HepG2 (cell line): ENCODE measurements around the gene DSCAM. TPM values are rescaled to one million over a fixed set of nuclear protein-coding genes. Genes with fewer than 3 reads are reported as not detected.

Source experiments
- ATAC-seq: fragments of 200-7000 bp; cut with Tn5 transposase; 3 replicates; pipeline ENCODE4 v1.9.1; 2020; ENCODE audit warnings: mild to moderate bottlenecking, moderate library complexity
- BruUV-seq: library from RNA; stranded (reverse); fragments of 400-500 nt; replicated peaks from 2 replicates; lab custom pipeline; 2021; lab: Mats Ljungman, UMichigan
- CTCF ChIA-PET: fragments of 300-600 bp; formaldehyde crosslinking; extraction: SDS; loops from one replicate; lab custom pipeline; 2021; ENCODE audit warnings: low total read pairs, inconsistent platforms, low intra/inter-chr PET ratio; lab: Yijun Ruan, JAX
- POLR2A ChIA-PET: fragments of 350-600 bp; sonication (Branson Sonifier 250); formaldehyde crosslinking; loops from one replicate; lab custom pipeline; 2020; ENCODE audit warnings: antibody characterized with exemption, inconsistent platforms; lab: Yijun Ruan, JAX
- DNase-seq: peaks from one replicate; pipeline ENCODE4 v3.0.0-alpha.2; 2015; ENCODE audit warnings: low spot score
- FAIRE-seq: peaks from 3 replicates; lab custom pipeline; 2011; peaks lifted over from hg19 to GRCh38; lab: Jason Lieb, UNC
- H2AFZ ChIP-seq: one replicate; pipeline ENCODE4 v1.6.1; 2011; ENCODE audit warnings: low read length, inconsistent platforms
- H3K27ac ChIP-seq: fragments of 300-600 bp; 3 replicates; pipeline ENCODE4 v1.8.0; 2011; ENCODE audit warnings: mixed run types, mild to moderate bottlenecking, mixed read lengths, low read length, inconsistent platforms; ENCODE audit not compliant: insufficient read depth; ENCODE audit errors: extremely low read length
- H3K27me3 ChIP-seq, 2 experiments: fragments of 200-600 bp in 1 of 2; 2 replicates in 1 of 2; 3 replicates in 1 of 2; pipeline versions ENCODE4 v1.6.0 to v1.8.0; 2011; ENCODE audit warnings: low read length in 2 of 2, mild to moderate bottlenecking in 2 of 2, moderate library complexity in 2 of 2, inconsistent platforms in 1 of 2; ENCODE audit not compliant: insufficient read depth in 2 of 2, control insufficient read depth in 1 of 2
- H3K36me3 ChIP-seq, 2 experiments: fragments of 200-600 bp in 1 of 2; replicated peaks in 1 of 2; 2 replicates in 1 of 2; 3 replicates in 1 of 2; pipeline versions ENCODE4 v1.5.1 to v1.8.0; 2011; ENCODE audit warnings: low read length in 2 of 2, inconsistent platforms in 1 of 2; ENCODE audit not compliant: insufficient read depth in 2 of 2, control insufficient read depth in 1 of 2
- H3K4me1 ChIP-seq: 2 replicates; pipeline ENCODE4 v1.5.1; 2012; ENCODE audit warnings: low read length, inconsistent platforms; ENCODE audit not compliant: insufficient read depth
- H3K4me2 ChIP-seq: 2 replicates; pipeline ENCODE4 v1.6.0; 2011; ENCODE audit warnings: low read depth, low read length, inconsistent platforms
- H3K4me3 ChIP-seq, 3 experiments: fragments of 200-600 bp in 1 of 3; sonication (generic), shearing (Covaris generic) in 1 of 3; replicated peaks in 1 of 3; 2 replicates each; pipeline ENCODE4 v1.5.1; 2011 to 2016; ENCODE audit warnings: low read length in 3 of 3, inconsistent platforms in 2 of 3, low read depth in 2 of 3, mild to moderate bottlenecking in 2 of 3, control low read depth in 1 of 3, mixed read lengths in 1 of 3; ENCODE audit not compliant: insufficient read depth in 1 of 3
- H3K79me2 ChIP-seq: one replicate; pipeline ENCODE4 v1.6.1; 2011; ENCODE audit warnings: low read length, inconsistent platforms; ENCODE audit not compliant: insufficient read depth
- H3K9ac ChIP-seq: 2 replicates; pipeline ENCODE4 v1.6.0; 2011; ENCODE audit warnings: mild to moderate bottlenecking, low read depth, low read length, inconsistent platforms; ENCODE audit not compliant: insufficient read depth
- H3K9me3 ChIP-seq: 2 replicates; pipeline ENCODE4 v1.5.1; 2012; ENCODE audit warnings: mild to moderate bottlenecking, low read length
- H4K20me1 ChIP-seq: 2 replicates; pipeline ENCODE4 v1.6.0; 2011; ENCODE audit warnings: inconsistent platforms, mild to moderate bottlenecking, low read length, moderate library complexity; ENCODE audit not compliant: insufficient read depth
- ATF7-NPFF ChIP-seq: sonication (generic); formaldehyde crosslinking; IDR thresholded peaks from 2 replicates; pipeline ENCODE4 v1.8.1; 2023; ENCODE audit warnings: mild to moderate bottlenecking, low read depth, missing genetic modification reagents, moderate library complexity
- BHLHE40 ChIP-seq: IDR thresholded peaks from 2 replicates; pipeline ENCODE4 v1.6.1; 2011; ENCODE audit warnings: low read length, improper control_type of control experiment
- ETS1 ChIP-seq: sonication (generic); formaldehyde crosslinking; IDR thresholded peaks from 2 replicates; pipeline ENCODE4 v1.4.0; 2020; ENCODE audit warnings: missing genetic modification reagents
- FOSL2 ChIP-seq: sonication (generic); formaldehyde crosslinking; IDR thresholded peaks from 2 replicates; pipeline ENCODE4 v1.4.0; 2020; ENCODE audit warnings: missing genetic modification reagents
- RFX5 ChIP-seq: IDR thresholded peaks from 2 replicates; pipeline ENCODE4 v1.6.1; 2011; ENCODE audit warnings: low read depth, low read length, improper control_type of control experiment
- SP5 ChIP-seq: IDR thresholded peaks from 2 replicates; pipeline ENCODE4 v1.6.1; 2016; ENCODE audit warnings: low read depth, borderline replicate concordance
- THAP8 ChIP-seq: sonication (generic); formaldehyde crosslinking; IDR thresholded peaks from 2 replicates; pipeline ENCODE4 v1.5.1; 2020; ENCODE audit warnings: missing genetic modification reagents, mild to moderate bottlenecking, borderline replicate concordance
- ZFP62 ChIP-seq: sonication (generic); formaldehyde crosslinking; IDR thresholded peaks from 2 replicates; pipeline ENCODE4 v1.4.0; 2020; ENCODE audit warnings: missing genetic modification reagents
- WGBS: methylation state at CpG from one replicate; pipeline ENCODE4 v1.1.6; 2017; ENCODE audit warnings: low lambda C conversion rate; 5-methylcytosine and 5-hydroxymethylcytosine counted together
- in situ Hi-C: cut with HindIII; loops from 2 replicates; pipeline ENCODE4 v1.10.0; 2017; ENCODE audit warnings: low pct_unique_long_range_greater_than_20kb; ENCODE audit not compliant: extremely low pct_ligation_motif_present
- intact Hi-C: fragments of 100-400 bp; cut with micrococcal nuclease; formaldehyde crosslinking; loops from one replicate; pipeline ENCODE4 v1.10.0; 2022; ENCODE audit not compliant: unreplicated experiment
- polyA plus RNA-seq, 8 experiments: library from polyadenylated mRNA; depleted of rRNA in 3 of 8; stranded (reverse) in 7 of 8; unstranded in 1 of 8; fragments of >200 nt; fragmentation: Illumina TruSeq in 4 of 8; extraction: Trizol in 4 of 8; gene quantifications; 2 replicates each; pipeline versions ENCODE4 v1.2.1 to v1.2.3, GENCODE V29; 2011 to 2016; ENCODE audit warnings: low read depth in 4 of 8, missing spikeins in 1 of 8, mixed read lengths in 1 of 8; ENCODE audit not compliant: insufficient read depth in 1 of 8
- total RNA-seq, 5 experiments: library from RNA; depleted of rRNA; stranded (reverse); fragments of >200 nt; fragmentation: Illumina TruSeq; extraction: Trizol; gene quantifications; 2 replicates each; pipeline ENCODE4 v1.2.3, GENCODE V29; 2016; ENCODE audit warnings: low read depth in 1 of 5
- TF ChIP-seq, protein P1 (sequence below): sonication (generic); formaldehyde crosslinking; IDR thresholded peaks from 2 replicates; pipeline ENCODE4 v1.5.0; 2020; ENCODE audit warnings: missing genetic modification reagents

DSCAM gene
- total and polyA plus RNA-seq, 2 of the 13 experiments (the other 11 are each of a cell fraction or from before 2014, with no cell fraction given), result not detected

- H3K9ac ChIP-seq, result no peak overlapping the region
- H3K4me3 ChIP-seq, result no peak overlapping the region
- ATAC-seq (no peak), DNase-seq (no peak), FAIRE-seq (no peak)
- intact Hi-C loops, result no loop called here
- H3K4me2 ChIP-seq, result no peak overlapping the region
- no peaks in the 10 kb centered on the region for H3K4me1 ChIP-seq
- in situ Hi-C loops, result no loop called here
- no peak overlapping the region for H3K27ac ChIP-seq
- POLR2A ChIA-PET, result no interaction called here
- no peaks in the 10 kb centered on the region for H4K20me1 ChIP-seq
- no TSS peak for BruUV-seq
- H2AFZ ChIP-seq, result no peak overlapping the region
- TF ChIP-seq ZFP62 (no peak), ATF7-NPFF (CRISPR knock-in tag) (no peak), THAP8 (CRISPR knock-in tag) (no peak)
- peaks cover 18% of the 10 kb centered on the region; the same call in 1 of the 2 replicates for H3K9me3 ChIP-seq
- WGBS, result 33% methylated on average over 3 of the region's 24 CpGs
- no peaks in the 10 kb centered on the region for H3K36me3 ChIP-seq
- no peaks in the 10 kb centered on the region for H3K27me3 ChIP-seq
- CTCF ChIA-PET, result no interaction called here
- no peaks in the 10 kb centered on the region for H3K79me2 ChIP-seq
Observed at GRCh38 chr21:40853956-40854688, 7.2 kb upstream of the DSCAM start.

DNA sequence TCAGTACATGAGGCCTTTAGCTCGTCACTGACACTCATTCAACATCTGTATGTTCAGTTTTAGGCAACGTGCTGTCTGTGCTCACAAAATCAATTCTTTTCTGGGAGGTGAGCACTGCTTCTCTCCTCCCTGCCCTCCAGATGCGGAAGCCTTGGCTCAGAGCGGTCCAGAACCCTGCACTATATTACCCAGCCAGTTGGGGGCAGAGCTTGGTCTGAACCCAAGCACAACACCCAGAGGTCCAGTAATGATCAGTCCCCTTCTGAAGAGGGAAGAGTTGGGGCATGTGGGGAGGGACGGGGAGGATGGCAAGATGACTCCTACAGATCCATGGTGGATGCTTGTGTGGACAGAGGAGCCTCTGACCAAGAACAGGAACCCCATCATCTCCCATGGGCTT lies 5.6 kb upstream of the DSCAM start:
- ATAC-seq, result no peak; the same call in 2 of the 3 replicates
- intact Hi-C loops, result no loop called here
- H3K9me3 ChIP-seq, result peaks cover 9% of the 10 kb centered on the region; the same call in 1 of the 2 replicates

More for the DNA sequence above, 5.6 kb upstream of the DSCAM start:
- H3K4me1 ChIP-seq, result no peaks in the 10 kb centered on the region
- no peak overlapping the region for H3K4me3 ChIP-seq
- peaks cover 0 to 1% of the 10 kb centered on the region in 2 experiments; a peak in 1 of 5 replicates for H3K27me3 ChIP-seq
- no peak overlapping the region for H3K4me2 ChIP-seq
- no peak overlapping the region for H2AFZ ChIP-seq
- WGBS, result 15% methylated on average over 5 of the region's 5 CpGs
- no peak for FAIRE-seq
- no peak overlapping the region for H3K27ac ChIP-seq
- no peaks in the 10 kb centered on the region for H3K79me2 ChIP-seq
- BruUV-seq, result no TSS peak
- H3K9ac ChIP-seq, result no peak overlapping the region
- ChIA-PET POLR2A (no interaction called here), CTCF (no interaction called here)
- H4K20me1 ChIP-seq, result no peaks in the 10 kb centered on the region
- no peaks in the 10 kb centered on the region for H3K36me3 ChIP-seq
- TF ChIP-seq, protein P1, sequence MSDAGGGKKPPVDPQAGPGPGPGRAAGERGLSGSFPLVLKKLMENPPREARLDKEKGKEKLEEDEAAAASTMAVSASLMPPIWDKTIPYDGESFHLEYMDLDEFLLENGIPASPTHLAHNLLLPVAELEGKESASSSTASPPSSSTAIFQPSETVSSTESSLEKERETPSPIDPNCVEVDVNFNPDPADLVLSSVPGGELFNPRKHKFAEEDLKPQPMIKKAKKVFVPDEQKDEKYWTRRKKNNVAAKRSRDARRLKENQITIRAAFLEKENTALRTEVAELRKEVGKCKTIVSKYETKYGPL, result no peak
- TF ChIP-seq ETS1 (CRISPR knock-in tag) (no peak), SP5 (no peak), FOSL2 (no peak), BHLHE40 (no peak), RFX5 (no peak)
- TF ChIP-seq, all 625 proteins: peak for 0
- in situ Hi-C loops, result no loop called here
- no peak for DNase-seq
